Fibroblast of villous mesenchyme (primary cell): ENCODE results near the gene RARS2. TPM values are rescaled to one million over a fixed set of nuclear protein-coding genes. Genes with fewer than 3 reads are reported as not detected.
"Not testable (repeated sequence)": the region's sequence is repeated elsewhere in the genome, so short reads cannot be mapped to it uniquely, and the experiment has no call there.

Source experiments
- DNase-seq: peaks from one replicate; pipeline ENCODE4 v3.0.0-alpha.2; 2010; ENCODE audit warnings: low read depth
- H3K4me3 ChIP-seq: 2 replicates; pipeline ENCODE4 v1.5.1; 2011; ENCODE audit warnings: low read depth, mild to moderate bottlenecking, low read length
- total RNA-seq: library from RNA; depleted of rRNA; stranded (reverse); fragments of >200 nt; gene quantifications from 2 replicates; pipeline ENCODE4 v1.2.3, GENCODE V29; 2012
- TF ChIP-seq, protein P1 (sequence below): IDR thresholded peaks from 2 replicates; pipeline ENCODE4 v1.5.1; 2012; ENCODE audit warnings: low read depth, mild to moderate bottlenecking, low read length; ENCODE audit not compliant: insufficient read depth

The RARS2 gene
- total RNA-seq, 1 donor: 51.8 TPM

GRCh38 chr6:87494761-87495422, 94.9 kb downstream of the RARS2 start:
- TF ChIP-seq, protein P1, sequence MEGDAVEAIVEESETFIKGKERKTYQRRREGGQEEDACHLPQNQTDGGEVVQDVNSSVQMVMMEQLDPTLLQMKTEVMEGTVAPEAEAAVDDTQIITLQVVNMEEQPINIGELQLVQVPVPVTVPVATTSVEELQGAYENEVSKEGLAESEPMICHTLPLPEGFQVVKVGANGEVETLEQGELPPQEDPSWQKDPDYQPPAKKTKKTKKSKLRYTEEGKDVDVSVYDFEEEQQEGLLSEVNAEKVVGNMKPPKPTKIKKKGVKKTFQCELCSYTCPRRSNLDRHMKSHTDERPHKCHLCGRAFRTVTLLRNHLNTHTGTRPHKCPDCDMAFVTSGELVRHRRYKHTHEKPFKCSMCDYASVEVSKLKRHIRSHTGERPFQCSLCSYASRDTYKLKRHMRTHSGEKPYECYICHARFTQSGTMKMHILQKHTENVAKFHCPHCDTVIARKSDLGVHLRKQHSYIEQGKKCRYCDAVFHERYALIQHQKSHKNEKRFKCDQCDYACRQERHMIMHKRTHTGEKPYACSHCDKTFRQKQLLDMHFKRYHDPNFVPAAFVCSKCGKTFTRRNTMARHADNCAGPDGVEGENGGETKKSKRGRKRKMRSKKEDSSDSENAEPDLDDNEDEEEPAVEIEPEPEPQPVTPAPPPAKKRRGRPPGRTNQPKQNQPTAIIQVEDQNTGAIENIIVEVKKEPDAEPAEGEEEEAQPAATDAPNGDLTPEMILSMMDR: no peak
- no peak for DNase-seq

DNA sequence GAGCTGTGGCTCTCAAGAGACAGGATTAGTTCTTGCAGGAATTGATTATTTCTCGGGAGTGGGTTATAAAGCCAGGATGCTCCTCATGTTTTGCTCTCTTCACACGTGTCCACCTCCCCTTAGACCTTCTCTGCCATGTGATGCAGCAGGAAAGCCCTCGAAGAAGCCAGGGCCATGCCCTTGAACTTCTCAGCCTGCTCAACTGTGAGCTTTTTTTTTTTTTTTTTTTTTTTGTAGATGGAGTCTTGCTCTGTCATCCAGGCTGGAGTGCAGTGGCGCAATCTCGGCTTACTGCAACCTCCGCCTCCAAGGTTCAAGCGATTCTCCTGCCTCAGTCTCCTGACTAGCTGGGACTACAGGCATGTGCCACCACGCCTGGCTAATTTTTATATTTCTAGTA, 100.5 kb downstream of the RARS2 start:
- H3K4me3 ChIP-seq, DNase-seq: not testable (repeated sequence)

More at GRCh38 chr6:87494761-87495422, 94.9 kb downstream of the RARS2 start:
- H3K4me3 ChIP-seq: no peak overlapping the region

- TF ChIP-seq, protein P1: no peak
- DNase-seq: no peak
- no peak overlapping the region for H3K4me3 ChIP-seq
Measured at GRCh38 chr6:87487555-87487954, 102.2 kb downstream of the RARS2 start.

DNA sequence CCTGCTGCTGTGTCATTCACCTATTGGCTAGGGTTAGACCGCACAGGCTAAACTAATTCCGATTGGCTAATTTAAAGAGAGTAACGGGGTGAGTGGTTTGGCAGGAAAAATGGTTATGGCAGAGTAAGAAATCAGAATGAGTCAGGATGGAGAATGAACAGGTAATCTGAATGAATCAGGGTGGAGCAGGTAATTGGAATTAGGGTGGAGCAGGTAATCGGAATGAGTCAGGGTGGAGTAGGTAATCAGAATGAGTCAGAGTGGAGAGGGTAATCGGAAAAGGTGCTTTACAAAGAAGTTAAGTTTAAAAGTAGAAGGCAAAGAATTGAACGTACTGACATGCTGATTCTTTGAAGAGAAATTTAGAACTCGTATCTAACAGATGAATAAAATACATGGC, 105.3 kb downstream of the RARS2 start:
- no peak for DNase-seq
- TF ChIP-seq, protein P1: no peak
- H3K4me3 ChIP-seq: no peak overlapping the region

GRCh38 chr6:87483929-87484328, 105.9 kb downstream of the RARS2 start:
- TF ChIP-seq, protein P1: peak; percentile 55
- H3K4me3 ChIP-seq: no peak overlapping the region
- peak; percentile 80 for DNase-seq

GRCh38 chr6:87482366-87482765, 107.4 kb downstream of the RARS2 start:
- peak; percentile 22 for DNase-seq
- no peak overlapping the region for H3K4me3 ChIP-seq
- TF ChIP-seq, protein P1: no peak

- peak; percentile 26 for DNase-seq
- no peak overlapping the region for H3K4me3 ChIP-seq
- TF ChIP-seq, protein P1: no peak
Measured at GRCh38 chr6:87481931-87482330, 107.9 kb downstream of the RARS2 start.
